Colon (tissue), 2 donors: Measurements from ENCODE around the gene SPINK6.

ENCODE experiments used
- FAIRE-seq: peaks from 2 replicates; lab custom pipeline; 2012; peaks lifted over from hg19 to GRCh38; lab: Jason Lieb, UNC
- donor health status: control.
- donor health status: control.

SPINK6 gene, protein sequence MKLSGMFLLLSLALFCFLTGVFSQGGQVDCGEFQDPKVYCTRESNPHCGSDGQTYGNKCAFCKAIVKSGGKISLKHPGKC

DNA sequence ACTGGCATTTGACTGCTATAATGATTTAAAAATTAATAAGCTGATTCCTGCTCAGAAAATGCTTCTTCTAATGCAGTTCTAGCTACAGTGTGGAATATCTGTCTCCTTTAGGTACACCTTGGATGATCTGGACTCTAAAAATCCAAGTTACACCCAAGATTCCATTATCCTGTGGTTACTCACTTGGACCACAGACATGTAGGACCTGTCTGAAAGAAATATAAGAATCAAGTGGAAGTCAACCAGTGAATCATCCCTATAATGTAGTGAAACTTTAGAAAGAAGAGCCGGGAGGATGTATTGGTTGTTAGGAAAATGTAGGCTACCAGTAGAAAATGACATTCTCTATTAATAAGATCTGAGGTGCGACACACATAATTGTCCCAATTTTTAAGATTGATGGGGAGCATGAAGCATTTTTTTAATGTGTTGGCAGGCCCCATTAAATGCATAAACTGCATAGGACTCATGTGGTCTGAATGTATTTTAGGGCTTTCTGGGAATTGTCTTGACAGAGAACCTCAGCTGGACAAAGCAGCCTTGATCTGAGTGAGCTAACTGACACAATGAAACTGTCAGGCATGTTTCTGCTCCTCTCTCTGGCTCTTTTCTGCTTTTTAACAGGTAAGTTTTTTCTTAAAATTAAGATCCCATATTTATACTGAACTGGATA lies at the start of gene SPINK6:
TSS of gene SPINK6 (plus strand) at position 512 of the 673 bp plus-strand sequence. CDS start at position 567, 55 bp downstream.
- FAIRE-seq, result no peak

DNA sequence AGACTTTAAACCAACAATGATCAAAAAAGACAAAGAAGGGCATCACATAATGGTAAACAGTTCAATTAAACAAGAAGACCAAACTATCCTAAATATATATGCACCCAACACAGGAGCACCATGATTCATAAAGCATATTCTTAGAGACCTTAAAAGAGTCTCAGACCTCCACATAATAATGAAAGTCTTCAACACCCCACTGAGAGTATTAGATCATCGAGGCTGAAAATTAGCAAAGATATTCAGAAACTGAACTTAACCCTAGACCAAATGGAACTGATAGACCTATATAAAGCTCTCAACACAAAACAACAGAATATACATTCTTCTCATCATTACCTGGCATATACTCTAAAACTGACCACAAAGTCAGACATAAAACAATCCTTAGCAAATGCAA lies 46.2 kb upstream of the SPINK6 start:
- FAIRE-seq, result no peak

DNA sequence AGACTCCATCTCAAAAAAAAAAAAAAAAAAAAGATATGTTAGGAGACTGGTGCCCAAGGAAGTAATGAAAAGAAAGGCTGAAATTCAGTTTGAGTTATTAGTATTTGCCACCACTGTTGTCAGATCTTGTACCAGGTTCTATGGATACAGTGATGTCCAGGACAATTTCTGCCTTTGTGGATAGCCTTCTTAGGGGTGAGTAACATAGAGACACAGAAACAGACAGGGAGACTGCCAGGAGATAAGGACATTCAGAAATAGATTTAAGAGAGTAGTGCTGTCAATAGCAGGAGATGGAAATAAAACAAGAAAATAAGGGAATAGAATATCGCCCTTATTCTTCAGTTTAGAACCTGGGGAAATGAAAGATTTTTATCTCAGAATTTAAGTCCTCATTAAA lies 40.8 kb upstream of the SPINK6 start:
- no peak for FAIRE-seq

DNA sequence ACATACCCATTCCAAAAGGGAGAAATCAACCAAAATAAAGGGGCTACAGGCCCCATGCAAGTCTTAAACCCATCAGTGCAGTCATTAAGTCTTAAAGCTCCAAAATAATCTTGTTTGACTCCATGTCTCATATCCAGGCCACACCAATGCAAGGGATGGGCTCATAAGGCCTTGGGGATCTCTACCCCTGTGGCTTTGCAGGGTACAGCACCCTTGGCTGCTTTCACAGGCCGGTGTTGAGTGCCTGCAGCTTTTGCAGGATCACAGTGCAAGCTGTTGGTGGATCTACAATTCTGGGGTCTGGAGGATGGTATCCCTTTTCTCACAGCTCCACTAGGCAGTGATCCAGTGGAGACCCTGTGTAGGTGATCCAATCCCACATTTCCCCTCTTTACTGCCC lies 39.5 kb upstream of the SPINK6 start:
- FAIRE-seq, result no peak

DNA sequence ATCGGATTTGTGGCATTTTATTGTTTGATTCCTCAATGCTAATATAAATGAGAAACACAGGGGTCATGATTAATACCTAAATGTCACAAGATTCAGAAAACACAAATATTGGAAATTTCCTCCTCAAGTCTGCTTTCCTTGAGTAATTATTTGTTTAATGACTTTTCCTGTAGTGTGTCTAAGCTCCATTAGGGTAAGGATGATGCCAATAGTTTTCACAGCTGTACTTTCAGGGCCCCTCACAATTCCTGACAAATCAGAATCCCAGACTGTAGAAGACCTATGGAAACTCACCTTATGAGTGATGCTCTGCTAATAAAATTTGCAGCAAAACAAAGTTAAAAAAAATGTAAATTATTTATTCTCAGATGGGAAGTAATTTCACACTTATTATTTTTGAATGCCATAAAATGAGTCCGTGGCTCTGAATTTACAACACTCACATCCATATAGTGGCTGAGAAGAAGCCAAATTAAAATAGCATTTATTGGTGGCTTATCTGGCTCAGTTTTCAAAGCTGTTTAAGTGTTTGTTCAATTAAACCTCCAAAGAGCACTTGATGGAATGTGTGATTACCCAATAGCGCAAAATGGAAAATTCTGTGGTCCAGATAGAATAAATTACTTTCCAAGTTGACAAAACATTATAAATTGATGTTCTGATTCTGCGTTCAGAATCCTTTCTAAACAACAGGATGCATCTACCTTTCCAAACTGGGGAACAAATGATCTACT lies 36.1 kb upstream of the SPINK6 start:
- no peak for FAIRE-seq

DNA sequence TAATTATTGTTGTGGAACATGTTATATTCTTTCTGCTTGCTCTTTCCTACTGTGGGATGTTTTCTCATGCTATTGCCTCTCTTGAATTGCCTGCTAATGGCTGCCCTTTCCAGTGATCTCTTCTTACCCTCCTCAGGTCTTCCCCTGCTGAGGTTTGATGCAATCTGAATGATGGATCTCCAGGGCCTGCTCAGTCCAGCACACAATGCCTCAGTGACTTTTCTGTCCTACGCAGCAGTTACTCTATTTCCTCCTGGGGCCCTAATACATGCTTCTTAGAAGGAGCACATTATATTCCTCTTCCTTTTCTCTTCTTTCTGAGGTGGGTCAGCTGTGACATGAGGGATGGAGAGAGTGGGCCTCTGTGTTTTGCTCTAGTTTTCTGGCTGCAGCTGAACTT lies 34.6 kb upstream of the SPINK6 start, which contains the start of gene SPINK14:
TSS of gene SPINK14 (plus strand) at position 301 of the 400 bp plus-strand sequence. CDS start 1,187 bp downstream, outside the sequence.
- no peak for FAIRE-seq

DNA sequence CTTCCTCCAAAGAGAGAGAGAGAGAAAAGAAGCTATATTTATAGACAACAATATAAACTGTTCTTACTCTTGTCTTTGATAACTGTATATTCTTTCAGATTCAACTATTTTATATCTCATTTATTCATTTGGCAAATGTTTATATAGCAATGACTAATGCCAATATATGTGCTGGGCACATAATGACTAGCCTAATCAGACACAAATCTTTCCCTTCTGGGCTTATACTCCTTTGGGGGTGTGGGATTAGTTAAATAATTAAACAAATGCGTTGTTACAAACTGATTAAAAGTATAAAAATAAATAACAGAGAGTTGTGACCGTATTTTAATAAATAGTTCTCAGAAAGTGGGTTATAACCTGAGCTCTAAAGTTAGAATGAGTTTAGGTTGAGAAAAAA lies 30.5 kb upstream of the SPINK6 start:
- no peak for FAIRE-seq

DNA sequence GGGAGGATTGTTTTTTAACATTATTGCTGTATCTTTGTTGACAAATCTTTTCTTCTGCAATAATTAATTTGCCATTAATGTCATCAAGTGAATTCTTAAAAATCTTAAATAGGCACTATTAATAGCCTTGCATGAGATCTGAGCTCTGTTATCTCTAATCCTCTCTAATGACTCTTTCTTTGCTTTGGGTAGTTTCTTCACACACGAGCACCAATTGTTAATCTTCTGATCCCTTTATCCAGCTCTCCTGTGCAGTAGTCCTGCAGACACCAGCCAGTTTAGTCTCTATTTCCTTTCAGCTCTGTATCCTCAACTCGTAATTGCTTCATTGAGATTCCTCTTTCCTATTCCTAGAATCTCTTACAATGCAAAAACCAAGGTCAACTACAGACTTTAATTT lies 26.4 kb upstream of the SPINK6 start:
- no peak for FAIRE-seq

DNA sequence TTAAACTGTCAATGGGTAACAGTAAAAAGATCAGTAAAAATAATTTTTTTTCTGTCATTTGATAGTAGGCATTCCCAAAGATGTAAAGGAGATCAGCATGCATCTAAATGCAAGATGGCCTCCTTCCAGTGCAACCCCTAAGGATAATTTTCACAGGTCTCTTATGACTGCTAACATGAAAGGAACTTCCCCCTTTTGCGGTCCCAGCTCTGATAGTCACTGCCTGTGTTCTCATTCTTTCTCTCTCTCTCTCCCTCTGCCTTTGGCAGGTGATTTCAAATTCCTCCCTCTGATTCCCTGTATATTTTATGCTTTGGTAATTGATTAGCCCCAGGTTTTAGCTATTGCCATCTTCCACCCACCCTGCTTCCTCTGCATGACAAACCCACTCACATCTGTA lies 25.6 kb upstream of the SPINK6 start:
- no peak for FAIRE-seq

DNA sequence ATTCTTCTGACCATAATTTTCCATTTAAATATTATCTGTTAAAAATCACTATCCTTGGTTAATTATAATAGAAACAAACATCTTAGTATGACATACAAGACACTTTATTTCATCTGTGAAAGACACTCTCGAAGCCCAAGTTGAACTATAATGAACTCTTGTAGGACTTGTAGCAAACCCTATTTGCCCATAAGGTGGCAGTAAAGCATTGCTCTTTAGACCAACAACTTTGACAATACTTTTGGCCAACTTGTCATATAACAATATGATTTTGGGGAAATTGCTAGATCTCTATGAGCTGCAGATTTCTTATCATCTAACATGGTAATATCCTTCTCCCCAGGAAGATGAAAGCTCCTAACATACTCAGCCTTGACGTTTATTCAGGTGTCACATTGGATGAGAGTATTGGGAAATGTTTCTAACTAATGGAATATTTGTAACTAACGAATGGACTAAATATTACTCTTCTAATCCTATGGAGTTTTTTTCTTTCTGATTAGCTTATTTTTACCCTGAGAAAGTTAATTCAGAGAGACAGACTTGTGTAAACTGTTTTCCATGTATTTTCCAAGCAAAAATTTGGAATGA lies 23.5 kb upstream of the SPINK6 start:
- peak; percentile 14 for FAIRE-seq

DNA sequence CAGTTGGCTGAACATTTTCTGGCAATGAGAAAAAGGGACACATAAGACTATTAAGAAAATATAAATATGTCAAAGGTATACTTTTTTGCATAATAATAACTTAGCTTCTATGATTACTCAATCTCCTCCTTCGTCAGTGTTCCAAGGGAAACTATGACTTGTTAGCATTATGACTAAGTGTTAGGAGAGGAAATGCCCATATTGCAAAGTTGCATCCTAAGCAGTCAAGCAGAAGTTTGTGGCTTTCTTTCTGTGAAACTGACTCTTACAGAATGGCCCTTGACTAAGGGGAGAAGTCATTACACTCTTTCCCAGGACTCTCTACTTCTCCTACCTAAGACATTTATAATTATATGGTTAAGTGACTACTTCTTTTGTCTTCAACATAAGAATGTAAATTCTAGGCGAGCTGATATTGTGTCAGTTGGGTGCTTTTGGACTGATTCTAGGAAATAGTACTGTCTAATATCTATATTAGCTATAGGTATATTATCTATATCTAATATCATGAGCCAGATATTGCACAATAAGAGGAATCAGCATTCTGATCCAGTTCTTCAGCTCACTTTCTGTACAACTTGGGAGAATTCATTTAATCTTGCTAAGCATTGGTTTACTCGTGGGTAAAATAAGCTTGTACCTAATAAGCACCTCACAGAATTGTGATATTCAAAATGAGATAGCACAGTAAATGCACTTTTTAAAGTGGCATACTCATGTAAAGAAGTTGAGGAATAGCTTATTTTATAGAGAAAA lies 16.4 kb upstream of the SPINK6 start:
- no peak for FAIRE-seq

DNA sequence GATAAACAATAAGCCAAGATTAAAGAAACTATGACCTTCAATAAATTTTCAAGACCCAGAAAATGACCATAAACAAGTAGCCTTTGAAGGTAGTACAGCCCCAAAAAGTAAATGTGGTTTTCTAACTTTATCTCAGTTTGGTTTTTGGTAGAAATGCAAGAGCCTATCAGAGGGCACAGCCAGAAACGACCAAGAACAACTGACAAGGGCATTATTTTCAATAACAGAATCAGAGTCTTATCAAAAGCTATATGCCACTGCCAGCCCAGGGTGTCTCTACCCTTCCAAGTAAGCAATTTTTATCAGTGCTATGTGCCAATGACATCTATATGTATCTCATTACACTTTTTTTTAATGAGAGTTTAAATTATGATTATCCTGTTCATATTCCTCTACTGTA lies 11.8 kb upstream of the SPINK6 start:
- FAIRE-seq, result no peak

DNA sequence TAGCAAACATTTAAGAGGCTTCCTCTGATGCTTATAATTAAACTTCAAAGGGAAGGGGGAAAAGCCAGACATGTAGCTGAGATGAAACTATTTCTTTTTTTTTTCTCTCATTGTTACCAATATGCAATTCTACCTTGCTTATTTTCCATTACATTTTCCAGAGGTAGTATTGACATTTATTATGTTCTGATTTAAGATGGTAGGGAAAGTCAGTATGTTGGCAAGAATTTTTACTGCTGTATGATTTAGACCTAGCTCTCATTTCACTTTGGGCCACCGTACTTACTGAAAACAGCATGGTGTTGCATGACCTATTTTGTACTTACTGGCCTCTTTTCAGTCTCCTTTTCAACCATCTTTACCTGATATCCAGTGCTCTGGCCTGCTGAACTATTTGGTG lies 9.6 kb upstream of the SPINK6 start:
- no peak for FAIRE-seq

DNA sequence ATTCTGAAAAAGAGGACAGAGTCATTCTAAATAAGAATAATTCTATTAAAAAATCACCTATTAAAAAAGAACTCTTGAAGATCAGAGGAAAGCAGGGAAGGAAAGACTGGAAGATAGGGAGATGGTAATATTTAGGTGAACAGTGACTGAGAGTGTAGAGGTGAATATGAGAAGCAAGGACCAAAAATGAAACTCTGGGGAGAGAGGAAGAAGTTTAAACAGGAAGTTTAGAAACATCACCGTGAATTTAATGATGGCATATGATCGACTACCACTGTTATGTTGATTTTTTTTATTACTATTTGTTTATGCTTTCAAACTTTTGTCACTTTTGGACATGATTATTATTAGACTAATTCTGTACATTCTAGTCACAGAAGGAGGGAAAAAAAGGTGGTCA lies 1.7 kb upstream of the SPINK6 start:
- no peak for FAIRE-seq

DNA sequence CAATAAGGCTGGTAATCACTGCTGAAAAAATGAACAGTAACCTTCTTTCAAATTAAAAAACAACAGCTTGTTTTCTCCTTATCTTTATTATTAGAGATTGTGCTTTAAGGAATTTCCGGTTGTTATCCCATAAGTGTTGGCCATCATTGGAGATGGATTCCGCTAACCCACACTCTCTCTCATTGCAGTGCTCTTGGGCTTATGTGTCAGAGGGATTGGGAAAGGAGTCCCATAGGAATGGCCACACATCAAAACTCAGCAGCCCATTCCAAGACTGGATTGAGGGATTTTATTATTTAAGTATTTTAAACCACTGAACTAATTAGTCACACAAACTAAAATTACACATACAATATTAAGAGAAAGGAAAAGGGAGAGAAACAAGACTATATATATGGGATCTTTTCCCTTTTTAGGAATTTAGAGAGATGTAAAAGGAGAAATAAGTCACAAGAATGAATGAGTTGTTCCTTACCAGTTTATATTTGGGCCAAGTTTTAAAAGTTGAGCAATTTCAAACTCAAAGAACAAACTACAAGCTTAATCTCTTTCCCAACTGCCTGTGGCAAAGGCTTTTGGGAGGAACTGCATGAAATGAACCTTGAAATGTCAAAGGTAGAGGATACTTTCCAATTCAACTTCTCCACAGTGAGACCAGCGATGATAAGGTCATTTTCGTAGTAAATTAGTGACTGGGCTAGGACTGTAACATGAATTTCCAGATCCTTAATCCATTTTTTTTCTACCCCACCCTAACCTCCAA lies 2.4 kb downstream of the SPINK6 start:
- FAIRE-seq, result no peak

DNA sequence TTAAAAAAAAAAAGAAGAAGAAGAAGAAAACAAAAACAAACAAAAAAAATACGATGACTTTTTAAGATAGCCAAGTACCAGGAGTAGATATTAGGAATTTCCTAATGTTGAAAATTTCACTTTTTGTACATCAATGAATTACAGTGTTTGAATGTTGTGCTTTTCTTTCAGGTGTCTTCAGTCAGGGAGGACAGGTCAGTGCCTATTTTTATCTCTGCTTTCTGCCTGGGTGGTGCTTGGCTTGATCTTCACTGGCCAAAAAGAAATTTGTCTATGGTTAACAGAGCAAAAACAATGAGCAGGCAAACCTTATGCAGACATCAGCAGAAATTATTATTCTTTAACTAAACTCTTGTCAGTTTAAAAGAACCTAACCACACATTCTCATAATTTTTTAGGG lies 3.0 kb downstream of the SPINK6 start:
- no peak for FAIRE-seq

DNA sequence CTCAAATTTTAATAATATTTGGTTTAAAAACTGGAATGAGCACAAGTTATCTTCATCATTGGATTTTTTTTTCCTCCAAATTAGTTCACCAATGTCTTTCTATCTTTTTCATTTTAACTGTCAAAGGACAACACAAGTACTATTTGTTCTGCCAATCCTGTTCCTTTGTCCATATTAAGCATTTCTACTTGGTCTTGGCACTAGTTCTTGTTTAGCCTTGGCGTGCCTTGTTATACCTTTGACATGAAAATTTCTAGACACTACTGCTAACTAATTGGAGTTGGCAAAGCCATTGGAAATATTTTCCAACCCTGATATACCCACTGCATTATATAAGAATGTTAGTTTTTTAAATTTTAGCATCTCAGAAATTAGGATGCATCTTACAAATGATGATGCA lies 3.8 kb downstream of the SPINK6 start:
- FAIRE-seq, result no peak

DNA sequence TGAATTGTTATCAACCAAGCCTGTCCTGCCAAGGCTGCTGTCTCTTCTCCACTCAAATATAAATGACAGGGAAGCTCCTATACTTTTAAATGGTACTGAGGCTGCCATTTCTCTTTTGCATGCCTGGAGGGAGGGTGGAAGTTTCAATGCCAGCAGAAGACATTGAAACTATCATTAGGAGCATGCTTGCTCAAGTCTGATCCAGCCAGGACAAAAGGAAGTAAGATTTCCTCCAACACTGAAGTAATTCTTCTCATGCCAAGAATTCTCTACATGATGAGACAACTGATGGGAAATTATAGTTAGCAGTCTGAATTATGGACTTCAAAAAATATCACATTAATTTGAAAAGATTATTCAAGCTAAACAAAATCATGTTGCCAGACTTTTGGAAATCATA lies 5.4 kb downstream of the SPINK6 start:
- FAIRE-seq, result no peak

DNA sequence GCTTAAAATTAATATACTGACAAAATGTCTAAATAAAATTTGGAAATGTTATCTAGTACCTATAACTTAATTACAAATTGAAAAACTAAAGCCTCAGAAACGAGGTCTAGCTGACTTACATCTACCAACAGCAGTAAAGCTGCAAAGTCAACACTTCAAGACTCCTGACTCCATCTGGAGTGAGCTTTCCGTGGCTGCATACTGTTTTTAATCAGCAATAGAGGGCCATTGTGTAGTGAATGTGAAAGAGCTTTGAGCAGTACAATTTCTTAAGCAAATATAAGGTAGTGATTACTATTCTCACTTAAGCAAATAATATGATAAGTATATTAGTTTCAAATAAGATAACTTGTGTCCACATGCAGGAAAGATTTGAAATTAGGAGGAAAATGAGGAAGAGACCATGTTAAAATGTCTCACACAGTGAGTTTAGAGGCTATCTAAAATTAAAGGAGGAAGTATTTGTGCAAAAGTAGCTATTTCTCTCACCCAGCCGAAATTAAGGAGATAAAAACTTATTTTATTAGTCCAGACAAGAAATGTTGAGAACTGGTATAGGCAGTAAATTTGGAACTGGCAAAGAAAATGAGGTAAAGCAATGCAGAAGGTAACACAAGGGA lies 6.4 kb downstream of the SPINK6 start:
- no peak for FAIRE-seq

DNA sequence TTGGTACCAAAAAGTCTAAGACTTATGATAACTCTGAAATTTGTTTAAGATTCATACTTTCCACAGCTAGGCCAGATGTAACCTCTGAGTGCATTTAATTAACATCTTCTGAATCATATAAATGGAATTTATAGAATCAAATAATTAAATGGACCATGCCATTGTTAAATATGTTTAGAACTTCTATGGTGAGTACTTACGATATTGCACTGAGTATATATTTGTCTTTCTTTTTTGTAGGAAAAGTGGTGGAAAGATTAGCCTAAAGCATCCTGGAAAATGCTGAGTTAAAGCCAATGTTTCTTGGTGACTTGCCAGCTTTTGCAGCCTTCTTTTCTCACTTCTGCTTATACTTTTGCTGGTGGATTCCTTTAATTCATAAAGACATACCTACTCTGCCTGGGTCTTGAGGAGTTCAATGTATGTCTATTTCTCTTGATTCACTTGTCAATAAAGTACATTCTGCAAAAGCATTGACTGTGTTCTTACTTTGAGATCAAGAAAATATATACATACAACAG lies 11.9 kb downstream of the SPINK6 start:
- FAIRE-seq, result no peak

DNA sequence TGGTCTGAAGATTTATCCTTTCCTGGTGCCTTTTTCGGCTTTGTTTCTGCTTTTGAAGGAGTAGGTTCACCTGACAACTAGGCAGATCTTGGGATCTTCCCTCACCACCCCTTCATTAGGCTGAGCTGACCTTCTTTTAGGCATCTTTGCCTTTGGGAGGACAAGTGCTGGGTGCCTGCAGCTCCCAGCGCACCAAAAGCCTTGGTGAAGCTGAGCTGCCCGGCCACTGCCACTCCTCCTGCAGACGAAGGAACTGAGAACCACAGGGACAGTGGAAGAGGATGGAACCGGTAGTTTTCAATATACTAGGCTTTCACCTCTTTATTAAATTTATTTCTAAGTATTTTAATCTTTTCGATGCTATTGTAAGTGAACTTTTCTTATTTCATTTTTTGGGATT lies 18.7 kb downstream of the SPINK6 start:
- FAIRE-seq, result no peak
